Thyroid gland (tissue), 4 donors: ENCODE results near the gene TSPAN12.

Experiments
- CTCF ChIP-seq, 6 experiments: fragments of 200-600 bp in 3 of 6; fragments of 450-650 bp in 3 of 6; sonication (generic) in 3 of 6; IDR thresholded peaks; one replicate each; pipeline ENCODE4 v1.5.1; 2016 to 2019; ENCODE audit warnings: antibody characterized with exemption in 6 of 6, mild to moderate bottlenecking in 2 of 6, inconsistent platforms in 1 of 6, moderate library complexity in 1 of 6
- POLR2A ChIP-seq, 2 donors: fragments of 450-650 bp; IDR thresholded peaks; one replicate each; pipeline ENCODE4 v1.6.1; 2017; ENCODE audit warnings: antibody characterized with exemption in 2 of 2, mild to moderate bottlenecking in 2 of 2, moderate library complexity in 1 of 2

- TF ChIP-seq CTCF (IDR thresholded peaks at IDR 0.05) (no peak), POLR2A (IDR thresholded peaks at IDR 0.05) (no peak)
Measured at GRCh38 chr7:120841608-120842007, 16.3 kb downstream of the TSPAN12 start.
